Gastroesophageal sphincter (tissue), 4 donors: ENCODE data around the gene TMEM179B. TPM values are rescaled to one million over a fixed set of nuclear protein-coding genes. Genes with fewer than 3 reads are reported as not detected.
A peak's percentile ranks its signal among the peaks of the same experiment; 100 is the strongest.

Source experiments
- ATAC-seq: fragments of 150-250 bp; one replicate; pipeline ENCODE4 v1.9.1; 2016; ENCODE audit warnings: mild to moderate bottlenecking, moderate library complexity
- H3K27ac ChIP-seq, 4 donors: fragments of 200-600 bp; sonication (generic) in 3 of 4; 1 replicate in 3 of 4; 2 replicates in 1 of 4; pipeline ENCODE4 v1.5.1; 2016 to 2019
- H3K27me3 ChIP-seq: fragments of 200-600 bp; sonication (generic); one replicate; pipeline ENCODE4 v1.5.1; 2019
- H3K36me3 ChIP-seq, 2 donors: fragments of 200-600 bp; sonication (generic); one replicate each; pipeline ENCODE4 v1.5.1; 2019; ENCODE audit warnings: control low read depth in 1 of 2
- H3K4me1 ChIP-seq, 3 donors: fragments of 200-600 bp; sonication (generic); 1 replicate in 2 of 3; 2 replicates in 1 of 3; pipeline ENCODE4 v1.5.1; 2016 to 2019; ENCODE audit warnings: control low read depth in 2 of 3
- H3K4me3 ChIP-seq, 2 donors: fragments of 200-600 bp; sonication (generic); one replicate each; pipeline ENCODE4 v1.5.1; 2019; ENCODE audit warnings: mild to moderate bottlenecking in 1 of 2, moderate library complexity in 1 of 2
- H3K9me3 ChIP-seq, 3 donors: fragments of 200-600 bp; sonication (generic); one replicate each; pipeline ENCODE4 v1.5.1; 2017 to 2019; ENCODE audit warnings: control low read depth in 2 of 3
- EP300 ChIP-seq: sonication (generic); formaldehyde crosslinking; IDR thresholded peaks from one replicate; pipeline ENCODE4 v1.6.1; 2017; ENCODE audit warnings: antibody characterized with exemption, mild to moderate bottlenecking
- POLR2A ChIP-seq, 2 donors: fragments of 450-650 bp; IDR thresholded peaks; one replicate each; pipeline ENCODE4 v1.6.1; 2017; ENCODE audit warnings: antibody characterized with exemption in 2 of 2, mild to moderate bottlenecking in 2 of 2, moderate library complexity in 1 of 2
- POLR2AphosphoS5 ChIP-seq: sonication (generic); formaldehyde crosslinking; IDR thresholded peaks from one replicate; pipeline ENCODE4 v1.6.1; 2017; ENCODE audit warnings: antibody characterized with exemption
- WGBS, 2 donors: methylation state at CpG; one replicate each; pipeline ENCODE4 v1.1.5; 2018; ENCODE audit warnings: low coverage in 1 of 2; 5-methylcytosine and 5-hydroxymethylcytosine counted together
- total RNA-seq, 4 donors: library from RNA; depleted of rRNA; stranded (reverse); fragments of >200 nt; gene quantifications; one replicate each; pipeline ENCODE4 v1.1.0, GENCODE V29; 2016
- TF ChIP-seq, protein P1 (sequence below), 4 experiments: fragments of 200-600 bp in 2 of 4; fragments of 450-650 bp in 2 of 4; sonication (generic) in 1 of 4; IDR thresholded peaks; one replicate each; pipeline ENCODE4 v1.5.1; 2017 to 2019; ENCODE audit warnings: antibody characterized with exemption in 4 of 4, mild to moderate bottlenecking in 2 of 4, moderate library complexity in 2 of 4

Gene TMEM179B
- total RNA-seq, 4 donors from 2014 or later = 25.8 to 50.7 (median 33.9) TPM

DNA sequence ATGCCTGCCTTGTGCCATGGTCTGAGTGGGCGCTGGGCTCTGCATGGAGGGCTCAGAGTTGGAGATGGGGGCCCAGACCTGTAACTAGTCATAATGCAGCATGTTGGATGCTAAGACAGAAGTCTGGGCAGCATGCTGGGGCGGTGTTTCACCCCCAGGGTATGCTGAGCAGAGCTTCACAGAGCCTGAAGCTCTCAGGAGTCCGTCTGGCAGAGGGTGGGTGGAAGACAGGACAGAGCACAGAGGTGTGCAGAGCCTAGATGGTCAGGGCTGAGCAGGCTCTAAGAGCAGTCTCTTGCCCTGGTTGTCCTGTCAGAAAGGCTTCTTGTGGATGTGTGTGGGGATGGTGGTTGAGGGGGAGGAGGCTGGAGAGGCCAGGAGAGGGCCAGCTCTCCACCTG lies 8.8 kb upstream of the TMEM179B start:
- TF ChIP-seq POLR2A (IDR thresholded peaks at IDR 0.05) (no peak), EP300 (no peak), POLR2AphosphoS5 (no peak)
- TF ChIP-seq, protein P1, sequence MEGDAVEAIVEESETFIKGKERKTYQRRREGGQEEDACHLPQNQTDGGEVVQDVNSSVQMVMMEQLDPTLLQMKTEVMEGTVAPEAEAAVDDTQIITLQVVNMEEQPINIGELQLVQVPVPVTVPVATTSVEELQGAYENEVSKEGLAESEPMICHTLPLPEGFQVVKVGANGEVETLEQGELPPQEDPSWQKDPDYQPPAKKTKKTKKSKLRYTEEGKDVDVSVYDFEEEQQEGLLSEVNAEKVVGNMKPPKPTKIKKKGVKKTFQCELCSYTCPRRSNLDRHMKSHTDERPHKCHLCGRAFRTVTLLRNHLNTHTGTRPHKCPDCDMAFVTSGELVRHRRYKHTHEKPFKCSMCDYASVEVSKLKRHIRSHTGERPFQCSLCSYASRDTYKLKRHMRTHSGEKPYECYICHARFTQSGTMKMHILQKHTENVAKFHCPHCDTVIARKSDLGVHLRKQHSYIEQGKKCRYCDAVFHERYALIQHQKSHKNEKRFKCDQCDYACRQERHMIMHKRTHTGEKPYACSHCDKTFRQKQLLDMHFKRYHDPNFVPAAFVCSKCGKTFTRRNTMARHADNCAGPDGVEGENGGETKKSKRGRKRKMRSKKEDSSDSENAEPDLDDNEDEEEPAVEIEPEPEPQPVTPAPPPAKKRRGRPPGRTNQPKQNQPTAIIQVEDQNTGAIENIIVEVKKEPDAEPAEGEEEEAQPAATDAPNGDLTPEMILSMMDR (IDR thresholded peaks at IDR 0.05) = no peak
- Histone ChIP-seq H3K9me3 (no peaks in the 10 kb centered on the region), H3K4me3 (no peak overlapping the region), H3K36me3 (peaks cover 0 to 83% of the 10 kb centered on the region in 2 donors), H3K4me1 (peaks cover 0 to 2% (median 0%) of the 10 kb centered on the region in 3 donors), H3K27ac (no peak overlapping the region), H3K27me3 (no peaks in the 10 kb centered on the region)
- WGBS, 2 donors = 60% methylated on average over 1 of the region's 3 CpGs; no CpG with 5 or more reads in 1 of the 2 donors
- ATAC-seq = peak; percentile 25

DNA sequence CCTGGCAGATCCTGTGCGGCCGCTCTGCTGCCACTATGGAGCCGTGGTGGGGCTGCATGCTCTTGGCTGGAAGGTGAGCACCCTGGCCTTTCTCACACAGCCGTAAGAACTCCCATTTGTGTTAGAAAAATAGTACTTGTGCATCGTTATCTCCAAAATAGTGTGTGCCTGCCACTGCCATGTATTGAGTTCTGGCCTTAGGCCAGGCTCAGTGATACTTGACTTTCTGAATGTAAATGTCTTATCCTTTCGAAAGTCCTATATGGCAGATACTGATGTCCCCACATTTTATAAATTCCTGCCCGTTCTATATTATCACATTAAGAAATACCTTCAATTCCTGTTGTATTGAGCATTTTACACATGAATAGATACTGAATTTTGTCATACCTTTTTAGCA lies 4.4 kb upstream of the TMEM179B start:
- peaks cover 0 to 63% of the 10 kb centered on the region in 2 donors for H3K36me3 ChIP-seq
- WGBS, 2 donors = 90 to 93% methylated on average over 3 to 5 of the region's 7 CpGs
- H3K9me3 ChIP-seq = no peaks in the 10 kb centered on the region
- ATAC-seq = no peak
- H3K27ac ChIP-seq = no peak overlapping the region
- no peak overlapping the region for H3K4me3 ChIP-seq
- H3K27me3 ChIP-seq = no peaks in the 10 kb centered on the region
- TF ChIP-seq POLR2A (IDR thresholded peaks at IDR 0.05) (no peak), EP300 (no peak)
- TF ChIP-seq, protein P1 (IDR thresholded peaks at IDR 0.05) = no peak
- peaks cover 2 to 15% (median 6%) of the 10 kb centered on the region in 3 donors for H3K4me1 ChIP-seq

DNA sequence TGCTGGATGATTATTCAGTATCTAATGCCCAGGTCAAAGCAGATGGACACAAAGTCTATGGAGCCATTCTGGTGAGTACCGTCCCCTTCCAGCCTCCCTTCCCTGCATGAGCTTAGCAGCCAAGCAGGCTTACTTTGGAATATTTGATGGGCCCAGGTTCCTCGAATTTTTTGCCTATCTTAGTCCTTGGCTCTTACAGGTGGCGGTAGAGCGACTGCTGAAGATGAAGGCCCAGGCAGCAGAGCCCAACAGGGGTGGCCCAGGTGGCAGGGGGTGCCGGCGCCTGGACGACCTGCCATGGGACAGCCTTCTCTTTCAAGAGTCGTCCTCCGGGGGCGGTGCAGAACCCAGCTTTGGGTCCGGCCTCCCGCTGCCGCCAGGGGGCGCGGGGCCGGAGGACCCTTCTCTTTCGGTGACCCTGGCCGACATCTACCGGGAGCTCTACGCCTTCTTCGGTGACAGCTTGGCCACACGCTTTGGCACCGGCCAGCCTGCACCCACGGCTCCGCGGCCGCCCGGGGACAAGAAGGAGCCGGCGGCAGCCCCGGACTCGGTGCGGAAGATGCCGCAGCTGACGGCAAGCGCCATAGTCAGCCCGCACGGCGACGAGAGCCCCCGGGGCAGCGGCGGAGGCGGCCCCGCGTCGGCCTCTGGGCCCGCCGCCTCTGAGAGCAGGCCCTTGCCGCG lies 741 bp upstream of the TMEM179B start:
- H3K4me1 ChIP-seq = peaks cover 2 to 52% (median 24%) of the 10 kb centered on the region in 3 donors
- H3K4me3 ChIP-seq = peak overlapping the region; percentile 95 to 100
- H3K27me3 ChIP-seq = no peaks in the 10 kb centered on the region
- peak; percentile 88 for ATAC-seq
- H3K36me3 ChIP-seq = peaks cover 0 to 48% of the 10 kb centered on the region in 2 donors
- H3K27ac ChIP-seq = peak overlapping the region; percentile 92 to 100 (median 96)
- TF ChIP-seq EP300 (no peak), POLR2AphosphoS5 (peak; percentile 49)
- TF ChIP-seq, protein P1 (IDR thresholded peaks at IDR 0.05) = peak; percentile 92 to 99 (median 97)
- WGBS, 2 donors = 8% methylated on average over 2 of the region's 51 CpGs; no CpG with 5 or more reads in 1 of the 2 donors
- H3K9me3 ChIP-seq = no peaks in the 10 kb centered on the region

DNA sequence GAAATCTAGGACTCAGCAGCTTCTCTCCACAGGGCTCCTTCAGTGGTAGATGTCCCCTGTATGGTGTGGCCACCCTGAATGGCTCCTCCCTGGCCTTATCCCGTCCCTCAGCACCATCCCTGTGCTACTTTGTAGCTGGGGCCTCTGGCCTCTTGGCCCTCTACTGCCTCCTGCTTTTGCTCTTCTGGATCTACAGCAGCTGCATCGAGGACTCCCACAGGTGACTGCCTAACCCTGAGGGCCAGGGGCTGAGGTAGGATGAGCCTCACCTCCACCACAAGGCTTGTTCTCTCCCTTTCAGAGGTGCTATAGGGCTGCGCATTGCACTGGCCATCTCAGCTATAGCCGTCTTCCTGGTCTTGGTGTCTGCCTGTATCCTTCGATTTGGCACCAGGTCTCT lies 1.8 kb downstream of the TMEM179B start:
- Histone ChIP-seq H3K4me1 (peaks cover 7 to 66% (median 33%) of the 10 kb centered on the region in 3 donors), H3K27ac (no peak overlapping the region), H3K9me3 (no peaks in the 10 kb centered on the region), H3K27me3 (no peaks in the 10 kb centered on the region), H3K4me3 (no peak overlapping the region), H3K36me3 (peaks cover 0 to 47% of the 10 kb centered on the region in 2 donors)
- whole genome bisulfite sequencing, 2 donors = 43 to 51% methylated on average over 1 to 2 of the region's 5 CpGs
- TF ChIP-seq, protein P1 (IDR thresholded peaks at IDR 0.05) = no peak
- TF ChIP-seq POLR2AphosphoS5 (no peak), POLR2A (IDR thresholded peaks at IDR 0.05) (no peak), EP300 (no peak)
- ATAC-seq = no peak

DNA sequence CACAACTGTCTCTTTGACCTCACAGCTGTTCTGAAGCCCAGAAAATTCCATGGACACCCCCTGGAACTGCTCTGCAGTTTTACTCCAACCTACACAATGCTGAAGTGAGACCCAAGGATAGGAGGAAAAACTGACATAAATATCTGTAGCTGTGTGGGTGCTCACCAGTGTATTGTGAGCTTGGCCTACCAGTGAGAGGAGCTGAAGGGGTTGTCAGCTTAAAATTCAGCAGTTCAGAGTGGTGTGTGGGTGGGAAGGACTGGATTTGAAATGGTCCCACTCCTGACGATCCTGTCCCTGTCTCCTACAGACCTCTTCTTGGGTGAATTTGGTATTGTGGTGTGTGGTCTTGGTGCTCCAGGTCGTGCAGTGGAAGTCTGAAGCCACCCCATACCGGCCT lies 2.4 kb downstream of the TMEM179B start:
- Histone ChIP-seq H3K27ac (no peak overlapping the region), H3K4me1 (peaks cover 7 to 66% (median 33%) of the 10 kb centered on the region in 3 donors), H3K27me3 (no peaks in the 10 kb centered on the region), H3K4me3 (no peak overlapping the region), H3K9me3 (no peaks in the 10 kb centered on the region), H3K36me3 (peaks cover 0 to 53% of the 10 kb centered on the region in 2 donors)
- TF ChIP-seq POLR2AphosphoS5 (no peak), POLR2A (IDR thresholded peaks at IDR 0.05) (no peak), EP300 (no peak)
- TF ChIP-seq, protein P1 (IDR thresholded peaks at IDR 0.05) = no peak
- WGBS, 2 donors = 20 to 45% methylated on average over 1 to 2 of the region's 3 CpGs
- no peak for ATAC-seq
